Measurements from ENCODE around the gene EZH2.

DNA sequence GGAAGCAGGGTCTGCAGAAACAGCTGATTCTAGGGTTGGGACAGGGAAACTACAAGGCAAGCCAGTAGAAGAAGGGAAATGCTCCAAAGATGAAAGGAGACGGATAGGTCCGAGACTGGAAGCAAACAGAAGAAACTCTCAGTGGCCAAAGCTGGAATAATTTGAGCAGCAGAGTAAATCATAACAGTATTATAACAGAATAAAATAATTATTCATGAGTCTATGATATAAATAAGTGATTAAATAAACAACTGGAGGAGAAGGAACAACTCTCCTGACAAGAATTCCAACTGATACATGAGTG is 27.6 kb downstream of the EZH2 start:
- TF ChIP-seq SP1 (IDR thresholded peaks at IDR 0.05), result no peak
- TF ChIP-seq BHLHE40 (IDR thresholded peaks at IDR 0.05; ENCODE audit: borderline replicate concordance), result no peak
- TF ChIP-seq FOXK2 (IDR thresholded peaks at IDR 0.05), result no peak
- no peak for TF ChIP-seq FOXM1 (IDR thresholded peaks at IDR 0.05; ENCODE audit: borderline replicate concordance)
- TF ChIP-seq NFRKB (IDR thresholded peaks at IDR 0.05), result no peak
- TF ChIP-seq SUZ12 (IDR thresholded peaks at IDR 0.05), result no peak
